Stomach (tissue), 9 donors: Measurements from ENCODE around the gene ETV6. TPM values are rescaled to one million over a fixed set of nuclear protein-coding genes. Genes with fewer than 3 reads are reported as not detected.

ENCODE experiments used
- DNase-seq, 2 donors: peaks; one replicate each; pipeline versions ENCODE4 v3.0.0 to v3.0.0-alpha.2; 2013 to 2019
- H3K27ac ChIP-seq, 5 donors: fragments of 200-600 bp in 4 of 5; sonication (generic) in 4 of 5; one replicate each; pipeline ENCODE4 v1.5.1; 2013 to 2019; ENCODE audit warnings: mild to moderate bottlenecking in 1 of 5, moderate library complexity in 1 of 5
- H3K27me3 ChIP-seq, 3 donors: fragments of 200-600 bp; sonication (generic); one replicate each; pipeline ENCODE4 v1.5.1; 2017 to 2019; ENCODE audit warnings: mixed run types in 1 of 3
- H3K36me3 ChIP-seq, 4 donors: fragments of 200-600 bp; sonication (generic); 1 replicate in 3 of 4; 2 replicates in 1 of 4; pipeline ENCODE4 v1.5.1; 2016 to 2019
- H3K4me1 ChIP-seq, 4 donors: fragments of 200-600 bp; sonication (generic); one replicate each; pipeline ENCODE4 v1.5.1; 2016 to 2019
- H3K4me3 ChIP-seq, 4 donors: fragments of 200-600 bp; sonication (generic) in 3 of 4; one replicate each; pipeline ENCODE4 v1.5.1; 2016 to 2019; ENCODE audit warnings: mild to moderate bottlenecking in 1 of 4
- H3K9me3 ChIP-seq, 4 donors: fragments of 200-600 bp; sonication (generic); one replicate each; pipeline ENCODE4 v1.5.1; 2016 to 2019
- EP300 ChIP-seq: sonication (generic); formaldehyde crosslinking; IDR thresholded peaks from one replicate; pipeline ENCODE4 v1.6.1; 2017; ENCODE audit warnings: antibody characterized with exemption
- POLR2A ChIP-seq, 4 donors: fragments of 450-650 bp; IDR thresholded peaks; one replicate each; pipeline ENCODE4 v1.6.1; 2016; ENCODE audit warnings: antibody characterized with exemption in 4 of 4, control low read depth in 2 of 4, mild to moderate bottlenecking in 1 of 4, moderate library complexity in 1 of 4
- POLR2AphosphoS5 ChIP-seq, 3 donors: sonication (generic); formaldehyde crosslinking; IDR thresholded peaks; one replicate each; pipeline ENCODE4 v1.6.1; 2016; ENCODE audit warnings: antibody characterized with exemption in 3 of 3
- WGBS, 5 donors: extraction: QIAGEN DNeasy Blood & Tissue Kit in 3 of 5; methylation state at CpG; one replicate each; pipeline versions ENCODE4 v1.1.5 to v1.1.7; 2013 to 2018; 5-methylcytosine and 5-hydroxymethylcytosine counted together
- intact Hi-C: fragments of 100-400 bp; cut with DNase I; formaldehyde crosslinking; loops from one replicate; pipeline ENCODE4 v1.15.1; 2023; ENCODE audit warnings: low total_unique reads
- polyA plus RNA-seq, 3 donors: library from polyadenylated mRNA; stranded (reverse); fragments of 200-250 nt; gene quantifications; one replicate each; pipeline ENCODE4 v1.2.3, GENCODE V29; 2013
- total RNA-seq, 5 donors: library from RNA; depleted of rRNA; stranded (reverse); fragments of >200 nt; gene quantifications; one replicate each; pipeline versions ENCODE4 v1.1.0 to v1.2.3, GENCODE V29; 2014 to 2016
- TF ChIP-seq, protein P1 (sequence below), 7 experiments: fragments of 450-650 bp in 4 of 7; fragments of 200-600 bp in 3 of 7; sonication (generic) in 3 of 7; IDR thresholded peaks; one replicate each; pipeline ENCODE4 v1.5.1; 2016 to 2019; ENCODE audit warnings: antibody characterized with exemption in 7 of 7, control low read depth in 2 of 7, mild to moderate bottlenecking in 1 of 7
- donor health status: healthy with polysubstance abuse.
- donor health status: Bipolar disorder and iron deficiency.
- donor health status: healthy.

Gene ETV6
- total and polyA plus RNA-seq, 8 donors, result 4.1 to 60.3 (median 13.4) TPM

DNA sequence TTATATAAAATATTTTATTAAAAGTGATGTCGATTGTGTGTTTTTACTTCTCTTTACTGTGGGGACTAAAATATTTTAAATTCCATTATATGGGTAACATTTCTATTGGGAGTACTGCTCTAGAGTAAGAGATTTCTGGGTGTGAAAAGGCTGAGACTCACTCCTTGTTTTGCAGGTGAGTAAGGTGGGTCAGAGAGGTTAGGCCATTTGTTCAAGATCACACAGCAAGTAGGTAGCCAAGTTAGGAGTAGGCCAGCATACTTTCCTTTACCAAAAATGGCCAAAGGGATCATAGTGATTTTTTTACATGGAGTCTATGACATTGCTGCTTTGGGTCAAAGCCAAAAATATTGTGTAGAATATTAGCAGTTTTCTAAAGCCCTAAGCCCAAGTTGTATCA lies 138.0 kb downstream of the ETV6 start:
- no peaks in the 10 kb centered on the region for H3K27me3 ChIP-seq
- TF ChIP-seq POLR2A (IDR thresholded peaks at IDR 0.05), result no peak
- TF ChIP-seq, protein P1, sequence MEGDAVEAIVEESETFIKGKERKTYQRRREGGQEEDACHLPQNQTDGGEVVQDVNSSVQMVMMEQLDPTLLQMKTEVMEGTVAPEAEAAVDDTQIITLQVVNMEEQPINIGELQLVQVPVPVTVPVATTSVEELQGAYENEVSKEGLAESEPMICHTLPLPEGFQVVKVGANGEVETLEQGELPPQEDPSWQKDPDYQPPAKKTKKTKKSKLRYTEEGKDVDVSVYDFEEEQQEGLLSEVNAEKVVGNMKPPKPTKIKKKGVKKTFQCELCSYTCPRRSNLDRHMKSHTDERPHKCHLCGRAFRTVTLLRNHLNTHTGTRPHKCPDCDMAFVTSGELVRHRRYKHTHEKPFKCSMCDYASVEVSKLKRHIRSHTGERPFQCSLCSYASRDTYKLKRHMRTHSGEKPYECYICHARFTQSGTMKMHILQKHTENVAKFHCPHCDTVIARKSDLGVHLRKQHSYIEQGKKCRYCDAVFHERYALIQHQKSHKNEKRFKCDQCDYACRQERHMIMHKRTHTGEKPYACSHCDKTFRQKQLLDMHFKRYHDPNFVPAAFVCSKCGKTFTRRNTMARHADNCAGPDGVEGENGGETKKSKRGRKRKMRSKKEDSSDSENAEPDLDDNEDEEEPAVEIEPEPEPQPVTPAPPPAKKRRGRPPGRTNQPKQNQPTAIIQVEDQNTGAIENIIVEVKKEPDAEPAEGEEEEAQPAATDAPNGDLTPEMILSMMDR (IDR thresholded peaks at IDR 0.05), result no peak
- TF ChIP-seq POLR2AphosphoS5 (IDR thresholded peaks at IDR 0.05), result no peak
- TF ChIP-seq EP300, result no peak
- peaks cover 0 to 3% (median 0%) of the 10 kb centered on the region in 4 donors for H3K36me3 ChIP-seq
- intact Hi-C loops, result no loop called here
- no peak for DNase-seq
- peaks cover 0 to 47% (median 16%) of the 10 kb centered on the region in 4 donors for H3K4me1 ChIP-seq
- H3K27ac ChIP-seq, result peak overlapping the region in 1 of 5 donors; percentile 59
- H3K4me3 ChIP-seq, result no peak overlapping the region
- no peaks in the 10 kb centered on the region for H3K9me3 ChIP-seq
- WGBS, 5 donors, result 93 to 100% (median 97%) methylated on average over 1 of the region's 1 CpG

- TF ChIP-seq, protein P1 (IDR thresholded peaks at IDR 0.05), result no peak
- no peak for TF ChIP-seq POLR2A (IDR thresholded peaks at IDR 0.05)
- no peak for TF ChIP-seq POLR2AphosphoS5 (IDR thresholded peaks at IDR 0.05)
- TF ChIP-seq EP300, result no peak
- Histone ChIP-seq H3K36me3 (peaks cover 0 to 3% (median 0%) of the 10 kb centered on the region in 4 donors), H3K27ac (peak overlapping the region in 2 of 5 donors; percentile 14 to 59), H3K9me3 (no peaks in the 10 kb centered on the region), H3K27me3 (no peaks in the 10 kb centered on the region), H3K4me3 (no peak overlapping the region), H3K4me1 (peaks cover 1 to 52% (median 16%) of the 10 kb centered on the region in 4 donors)
- 69 to 80% (median 74%) methylated on average over 6 of the region's 6 CpGs for WGBS, 5 donors
- intact Hi-C loops, result no loop called here
- no peak for DNase-seq
Observed at GRCh38 chr12:11787933-11788849, 138.7 kb downstream of the ETV6 start.

GRCh38 chr12:11793921-11794710 lies 144.6 kb downstream of the ETV6 start:
- Histone ChIP-seq H3K4me1 (peaks cover 28 to 73% (median 60%) of the 10 kb centered on the region in 4 donors), H3K27me3 (no peaks in the 10 kb centered on the region), H3K36me3 (peaks cover 0 to 3% (median 0%) of the 10 kb centered on the region in 4 donors), H3K27ac (peak overlapping the region in 4 of 5 donors; percentile 72 to 88 (median 75)), H3K4me3 (peak overlapping the region in 1 of 4 donors; percentile 4), H3K9me3 (no peaks in the 10 kb centered on the region)
- TF ChIP-seq, protein P1 (IDR thresholded peaks at IDR 0.05), result no peak
- TF ChIP-seq POLR2A (IDR thresholded peaks at IDR 0.05), result no peak
- no peak for TF ChIP-seq EP300
- peak in 1 of 3 donors; percentile 28 for TF ChIP-seq POLR2AphosphoS5 (IDR thresholded peaks at IDR 0.05)
- DNase-seq, result peak in 1 of 2 donors; percentile 60
- WGBS, 5 donors, result 56 to 70% (median 63%) methylated on average over 14 of the region's 14 CpGs
- intact Hi-C loops, result no loop called here

GRCh38 chr12:11794751-11795150 lies 145.3 kb downstream of the ETV6 start:
- TF ChIP-seq EP300, result no peak
- no peak for TF ChIP-seq POLR2AphosphoS5 (IDR thresholded peaks at IDR 0.05)
- TF ChIP-seq, protein P1 (IDR thresholded peaks at IDR 0.05), result no peak
- TF ChIP-seq POLR2A (IDR thresholded peaks at IDR 0.05), result no peak
- H3K36me3 ChIP-seq, result peaks cover 0 to 3% (median 0%) of the 10 kb centered on the region in 4 donors
- no peak overlapping the region for H3K4me3 ChIP-seq
- peaks cover 28 to 80% (median 61%) of the 10 kb centered on the region in 4 donors for H3K4me1 ChIP-seq
- intact Hi-C loops, result no loop called here
- no peak for DNase-seq
- 74 to 90% (median 86%) methylated on average over 4 of the region's 4 CpGs for WGBS, 5 donors
- H3K9me3 ChIP-seq, result no peaks in the 10 kb centered on the region
- H3K27ac ChIP-seq, result peak overlapping the region in 4 of 5 donors; percentile 72 to 88 (median 75)
- no peaks in the 10 kb centered on the region for H3K27me3 ChIP-seq
